GM18505 (cell line): ENCODE data around the gene RPL19.
A peak's percentile ranks its signal among the peaks of the same experiment; 100 is the strongest.

Experiments used
- ATAC-seq: cut with Tn5 transposase; IDR thresholded peaks from one replicate; pipeline ENCODE4 v1.9.1; 2021; ENCODE audit not compliant: unreplicated experiment
- POLR2A ChIP-seq: IDR thresholded peaks from 4 replicates; pipeline ENCODE4 v1.6.1; 2011; ENCODE audit warnings: borderline replicate concordance; ENCODE audit not compliant: insufficient read depth, insufficient read length; ENCODE audit errors: extremely low read depth

Gene RPL19

GRCh38 chr17:39198186-39198566 is 1.9 kb upstream of the RPL19 start:
- no peak for ATAC-seq
- no peak for TF ChIP-seq POLR2A

DNA sequence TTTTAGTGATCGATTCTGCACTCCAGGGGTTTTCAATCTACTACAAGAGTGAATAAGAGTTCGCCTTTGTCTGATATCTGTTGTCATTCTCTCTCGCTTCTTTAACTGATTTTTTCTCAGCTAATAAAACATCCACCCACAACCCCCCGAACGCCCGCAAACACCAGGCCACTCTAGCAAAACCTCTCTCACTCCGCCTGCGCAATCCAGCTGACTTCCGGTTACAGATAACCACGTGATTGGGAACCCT is 338 bp upstream of the RPL19 start:
- peak; percentile 58 for ATAC-seq
- no peak for TF ChIP-seq POLR2A

- ATAC-seq: no peak
- TF ChIP-seq POLR2A: no peak
Observed at GRCh38 chr17:39200957-39201510, 951 bp downstream of the RPL19 start.

DNA sequence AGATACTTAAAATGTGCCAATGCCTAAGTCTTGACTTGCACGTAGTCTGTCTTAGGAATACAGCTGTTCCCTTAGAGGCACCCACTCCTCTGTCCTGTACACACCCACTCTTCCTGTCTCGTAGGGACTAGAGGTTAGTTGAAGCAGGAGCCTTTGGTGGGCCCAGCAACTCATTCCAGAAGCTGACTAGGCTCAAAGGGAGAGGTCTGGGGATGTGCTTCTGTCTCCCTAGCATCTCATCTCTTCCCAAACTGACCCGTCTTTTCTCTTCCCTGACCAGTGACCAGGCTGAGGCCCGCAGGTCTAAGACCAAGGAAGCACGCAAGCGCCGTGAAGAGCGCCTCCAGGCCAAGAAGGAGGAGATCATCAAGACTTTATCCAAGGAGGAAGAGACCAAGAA is 4.2 kb downstream of the RPL19 start:
- no peak for TF ChIP-seq POLR2A
- no peak for ATAC-seq

DNA sequence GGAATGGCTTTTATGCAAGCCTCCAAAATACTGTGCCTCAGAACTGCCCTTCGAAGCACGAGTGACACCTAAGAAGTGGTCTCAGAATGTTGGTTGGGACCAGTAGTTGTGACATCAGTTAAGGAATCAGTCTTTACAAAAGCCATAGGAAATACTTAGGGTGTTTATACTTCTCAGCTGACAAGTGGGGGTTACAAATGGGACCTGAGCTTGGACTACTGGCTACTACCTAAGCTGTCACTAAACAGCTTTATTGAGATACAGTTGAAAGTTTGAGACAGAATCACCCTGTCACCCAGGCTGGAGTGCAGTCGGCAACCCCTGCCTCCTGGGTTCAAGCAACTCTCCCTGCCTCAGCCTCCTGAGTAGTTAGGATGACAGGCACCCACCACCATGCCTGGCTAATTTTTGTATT is 5.0 kb downstream of the RPL19 start:
- ATAC-seq: no peak
- TF ChIP-seq POLR2A: no peak

GRCh38 chr17:39208136-39208535 is 8.1 kb downstream of the RPL19 start:
- ATAC-seq: no peak
- no peak for TF ChIP-seq POLR2A

- peak; percentile 44 for ATAC-seq
- no peak for TF ChIP-seq POLR2A
Observed at GRCh38 chr17:39208893-39209292, 8.8 kb downstream of the RPL19 start.

DNA sequence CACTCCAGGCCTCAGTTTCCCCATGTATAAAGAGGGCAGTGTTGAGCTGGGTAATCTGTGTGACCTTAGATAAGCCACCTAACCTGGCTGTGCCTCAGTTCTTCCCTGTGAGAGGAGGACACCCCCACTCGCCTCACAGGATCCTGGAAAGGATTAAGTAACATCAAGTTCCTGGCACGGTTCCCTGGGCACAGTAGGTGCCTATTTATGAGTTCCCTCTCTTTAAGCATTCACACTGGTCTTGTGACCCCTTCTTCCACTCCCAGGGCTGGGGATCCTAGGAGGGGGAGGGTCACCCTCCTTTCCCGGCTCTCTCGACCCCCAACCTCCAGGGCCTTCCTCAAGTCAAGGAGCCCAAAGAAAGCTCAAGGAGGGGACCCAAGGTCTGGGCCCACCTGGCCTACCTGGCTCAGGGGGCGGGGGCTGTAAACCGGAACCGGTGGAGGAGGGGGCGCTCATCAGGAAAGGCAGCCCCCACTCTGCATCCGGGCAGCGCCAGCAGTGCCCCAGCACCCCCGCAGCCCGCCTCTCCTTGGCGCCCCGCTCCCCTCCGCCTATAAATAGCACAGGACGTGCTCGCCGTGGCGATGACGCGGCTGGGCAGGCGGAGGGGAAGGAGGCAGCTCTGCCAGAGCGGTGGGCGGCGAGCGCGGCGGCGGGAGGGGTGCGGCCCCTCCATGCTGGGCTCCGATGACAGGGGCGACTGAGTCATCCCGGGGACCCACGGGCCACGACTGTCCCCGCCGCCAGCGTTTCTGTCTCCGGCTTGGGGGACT is 9.4 kb downstream of the RPL19 start:
- TF ChIP-seq POLR2A: no peak
- no peak for ATAC-seq

DNA sequence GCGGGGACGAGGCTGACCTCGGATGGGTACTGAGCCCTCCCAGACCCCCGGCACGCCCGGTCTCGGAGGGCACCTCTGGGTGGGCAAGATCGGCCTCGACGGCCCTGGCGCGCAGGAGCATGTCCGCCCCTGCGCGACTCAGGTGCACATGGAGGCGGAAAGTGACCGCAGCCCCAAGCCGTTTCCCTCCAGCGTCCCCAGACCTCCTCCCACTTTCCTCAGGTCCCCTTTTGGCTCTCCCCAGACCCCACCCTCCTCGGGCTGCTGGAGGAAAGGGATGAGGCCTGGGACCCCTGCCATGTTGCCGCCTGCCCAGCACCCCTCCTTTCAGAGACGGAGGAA is 10.0 kb downstream of the RPL19 start:
- no peak for TF ChIP-seq POLR2A
- no peak for ATAC-seq

- no peak for TF ChIP-seq POLR2A
- ATAC-seq: no peak
Observed at GRCh38 chr17:39212195-39212810, 12.2 kb downstream of the RPL19 start.

- ATAC-seq: no peak
- no peak for TF ChIP-seq POLR2A
Observed at GRCh38 chr17:39212841-39213480, 12.9 kb downstream of the RPL19 start.

DNA sequence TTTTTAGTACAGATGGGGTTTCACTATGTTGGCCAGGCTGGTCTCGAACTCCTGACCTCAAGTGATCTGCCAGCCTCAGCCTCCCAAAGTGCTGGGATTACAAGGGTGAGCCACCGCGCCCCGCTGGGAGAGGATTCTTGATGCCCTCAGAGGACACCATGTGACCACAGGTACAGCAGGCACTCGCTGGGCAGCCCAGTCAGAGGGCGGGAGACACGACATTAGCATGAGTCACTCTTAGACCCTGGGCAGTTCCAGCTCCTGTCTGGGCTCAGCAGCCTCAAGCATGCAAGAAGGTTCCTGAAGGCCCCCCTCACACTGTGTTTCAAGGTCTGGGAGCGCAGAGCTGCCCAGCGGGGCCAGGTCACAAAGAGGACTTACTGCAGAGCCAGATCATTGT is 13.8 kb downstream of the RPL19 start:
- ATAC-seq: no peak
- TF ChIP-seq POLR2A: no peak

- ATAC-seq: no peak
- no peak for TF ChIP-seq POLR2A
Observed at GRCh38 chr17:39217734-39218369, 17.8 kb downstream of the RPL19 start.
